Panc1 (cell line): ENCODE results near the gene RASA3.

Source experiments
- CTCF ChIP-seq: fragments of 450-650 bp; IDR thresholded peaks from 2 replicates; pipeline ENCODE4 v1.5.1; 2017; ENCODE audit warnings: mild to moderate bottlenecking
- POLR2AphosphoS5 ChIP-seq: IDR thresholded peaks from 2 replicates; pipeline ENCODE4 v1.6.1; 2012; ENCODE audit warnings: mild to moderate bottlenecking, low read depth, low read length, moderate library complexity
- REST ChIP-seq, 2 experiments: IDR thresholded peaks; 2 replicates each; pipeline ENCODE4 v1.6.1; 2011 to 2012; ENCODE audit warnings: low read depth in 2 of 2, control low read depth in 1 of 2, low read length in 1 of 2, mild to moderate bottlenecking in 1 of 2, moderate library complexity in 1 of 2; ENCODE audit not compliant: insufficient read depth in 1 of 2

- TF ChIP-seq CTCF (no peak), POLR2AphosphoS5 (no peak), REST (IDR thresholded peaks at IDR 0.05; ENCODE audit: insufficient read depth in 1 of 2, low read depth in 2 of 2, low read length in 1 of 2) (no peak)
These were observed 165.2 kb downstream of the RASA3 start for GRCh38 chr13:113967206-113967720.
